ENCODE results near the gene NFATC4. TPM values are rescaled to one million over a fixed set of nuclear protein-coding genes. Genes with fewer than 3 reads are reported as not detected.
A peak's percentile ranks its signal among the peaks of the same experiment; 100 is the strongest.

NFATC4 gene
- total and polyA plus RNA-seq, 10 donors: 10.7 to 145 (median 23.0) TPM

- Histone ChIP-seq H3K36me3 (peaks cover 0 to 28% (median 17%) of the 10 kb centered on the region in 6 donors), H3K4me1 (peaks cover 0 to 13% (median 2%) of the 10 kb centered on the region in 6 donors), H3K27me3 (replicated peaks in 1 of 7) (peaks cover 0 to 20% (median 0%) of the 10 kb centered on the region in 7 donors), H3K9me3 (no peaks in the 10 kb centered on the region), H3K4me3 (no peak overlapping the region), H3K27ac (no peak overlapping the region)
- TF ChIP-seq POLR2AphosphoS5 (IDR thresholded peaks at IDR 0.05): no peak
- DNase-seq: peak; percentile 69
- intact Hi-C loops (cut with DNase I; ENCODE audit: low total_unique reads): loop anchor here (10.0 kb wide), 1 partner anchor 52 kb away; the partner anchor contains the start of gene NFATC4
- WGBS, 5 donors: 75 to 92% (median 84%) methylated on average over 9 to 16 of the region's 16 CpGs
Measured at GRCh38 chr14:24416932-24417619, 49.1 kb downstream of the NFATC4 start.

GRCh38 chr14:24417832-24418491 is 50.0 kb downstream of the NFATC4 start:
- TF ChIP-seq POLR2A (IDR thresholded peaks at IDR 0.05) (no peak), POLR2AphosphoS5 (IDR thresholded peaks at IDR 0.05) (no peak), CTCF (IDR thresholded peaks at IDR 0.05 in 8 of 11, conservative IDR thresholded peaks at IDR 0.05 in 3 of 11) (no peak)
- no peak for DNase-seq
- 79 to 91% (median 81%) methylated on average over 6 of the region's 6 CpGs for WGBS, 5 donors

GRCh38 chr14:24418492-24418873 is 50.5 kb downstream of the NFATC4 start:
- peak in 2 of 3 donors; percentile 42 to 43 for TF ChIP-seq POLR2AphosphoS5 (IDR thresholded peaks at IDR 0.05)
- TF ChIP-seq CTCF (IDR thresholded peaks at IDR 0.05 in 8 of 11, conservative IDR thresholded peaks at IDR 0.05 in 3 of 11): no peak
- TF ChIP-seq POLR2A (IDR thresholded peaks at IDR 0.05): no peak

More at GRCh38 chr14:24417832-24418491, 50.0 kb downstream of the NFATC4 start:
- H3K27ac ChIP-seq: peak overlapping the region in 1 of 8 donors; percentile 6
- H3K4me1 ChIP-seq: peaks cover 0 to 20% (median 2%) of the 10 kb centered on the region in 6 donors
- peaks cover 0 to 20% (median 0%) of the 10 kb centered on the region in 7 donors for H3K27me3 ChIP-seq (replicated peaks in 1 of 7)
- H3K36me3 ChIP-seq: peaks cover 0 to 27% (median 16%) of the 10 kb centered on the region in 6 donors
- intact Hi-C loops (cut with DNase I; ENCODE audit: low total_unique reads): loop anchor here (10.0 kb wide), 1 partner anchor 53 kb away; the partner anchor contains the start of gene NFATC4
- H3K9me3 ChIP-seq: no peaks in the 10 kb centered on the region
- no peak overlapping the region for H3K4me3 ChIP-seq

GRCh38 chr14:24422261-24422660 is 54.3 kb downstream of the NFATC4 start:
- 25 to 42% (median 32%) methylated on average over 4 of the region's 4 CpGs for WGBS, 5 donors
- Histone ChIP-seq H3K36me3 (no peaks in the 10 kb centered on the region), H3K9me3 (no peaks in the 10 kb centered on the region), H3K27ac (no peak overlapping the region), H3K27me3 (replicated peaks in 1 of 7) (peaks cover 0 to 11% (median 0%) of the 10 kb centered on the region in 7 donors), H3K4me3 (no peak overlapping the region), H3K4me1 (peaks cover 0 to 38% (median 8%) of the 10 kb centered on the region in 6 donors)
- intact Hi-C loops (cut with DNase I; ENCODE audit: low total_unique reads): no loop called here
- DNase-seq: no peak
- TF ChIP-seq POLR2A (IDR thresholded peaks at IDR 0.05) (no peak), CTCF (IDR thresholded peaks at IDR 0.05 in 8 of 11, conservative IDR thresholded peaks at IDR 0.05 in 3 of 11) (no peak), POLR2AphosphoS5 (IDR thresholded peaks at IDR 0.05) (no peak)

More at GRCh38 chr14:24418492-24418873, 50.5 kb downstream of the NFATC4 start:
- Histone ChIP-seq H3K4me3 (no peak overlapping the region), H3K4me1 (peaks cover 0 to 20% (median 2%) of the 10 kb centered on the region in 6 donors), H3K27ac (peak overlapping the region in 2 of 8 donors; percentile 6 to 13), H3K36me3 (peaks cover 0 to 23% (median 15%) of the 10 kb centered on the region in 6 donors), H3K27me3 (replicated peaks in 1 of 7) (peaks cover 0 to 20% (median 0%) of the 10 kb centered on the region in 7 donors), H3K9me3 (no peaks in the 10 kb centered on the region)
- intact Hi-C loops (cut with DNase I; ENCODE audit: low total_unique reads): loop anchor here (10.0 kb wide), 1 partner anchor 54 kb away; the partner anchor contains the start of gene NFATC4
- WGBS, 5 donors: 56 to 67% (median 61%) methylated on average over 6 of the region's 6 CpGs
- DNase-seq: no peak

Data from spleen (tissue), 11 donors.